Fibroblast of lung (primary cell): ENCODE data around the gene SMC1B.

Source experiments
- CTCF ChIP-seq, 2 donors: IDR thresholded peaks in 1 of 2; conservative IDR thresholded peaks in 1 of 2; 1 replicate in 1 of 2; 2 replicates in 1 of 2; pipeline ENCODE4 v1.5.1; 2011 to 2012; ENCODE audit warnings: low read length in 2 of 2, control low read depth in 1 of 2, inconsistent platforms in 1 of 2, low read depth in 1 of 2, mild to moderate bottlenecking in 1 of 2
- EZH2 ChIP-seq: IDR thresholded peaks from 2 replicates; pipeline ENCODE4 v1.5.1; 2012; ENCODE audit warnings: low read length, control low read depth, mild to moderate bottlenecking; ENCODE audit errors: missing control alignments

GRCh38 chr22:45421349-45422055 is 8.1 kb upstream of the SMC1B start:
- TF ChIP-seq CTCF (conservative IDR thresholded peaks at IDR 0.05 in 1 of 2, IDR thresholded peaks at IDR 0.05 in 1 of 2; ENCODE audit: low read depth in 1 of 2, low read length in 2 of 2) (no peak), EZH2 (no peak)
